Adipocyte (in vitro differentiated cells): ENCODE data around the gene HNRNPA1L2.

ENCODE experiments used
- DNase-seq: peaks from one replicate; pipeline ENCODE4 v3.0.0-alpha.2; 2015; ENCODE audit warnings: low read depth
- H3K27me3 ChIP-seq: replicated peaks from 2 replicates; pipeline ENCODE4 v1.7.0; 2013; ENCODE audit warnings: mild to moderate bottlenecking, low read length, moderate library complexity; ENCODE audit not compliant: control insufficient read depth, insufficient read depth
- H3K36me3 ChIP-seq: 2 replicates; pipeline ENCODE4 v1.7.0; 2013; ENCODE audit warnings: low read length, mild to moderate bottlenecking, moderate library complexity; ENCODE audit not compliant: control insufficient read depth, insufficient read depth, severe bottlenecking
- H3K4me1 ChIP-seq: 2 replicates; pipeline ENCODE4 v1.7.0; 2013; ENCODE audit warnings: mild to moderate bottlenecking, low read length, moderate library complexity; ENCODE audit not compliant: control insufficient read depth, insufficient read depth
- H3K4me3 ChIP-seq: 2 replicates; pipeline ENCODE4 v1.7.0; 2013; ENCODE audit warnings: mild to moderate bottlenecking, low read length, moderate library complexity
- H3K9ac ChIP-seq: 2 replicates; pipeline ENCODE4 v1.7.0; 2013; ENCODE audit warnings: mild to moderate bottlenecking, low read length, moderate library complexity
- H3K9me3 ChIP-seq: 2 replicates; pipeline ENCODE4 v1.7.0; 2013; ENCODE audit warnings: mild to moderate bottlenecking, low read length, moderate library complexity; ENCODE audit not compliant: control insufficient read depth

The HNRNPA1L2 gene

GRCh38 chr13:52686376-52686775 lies 44.1 kb downstream of the HNRNPA1L2 start:
- Histone ChIP-seq H3K36me3 (peaks cover 62% of the 10 kb centered on the region), H3K9me3 (no peaks in the 10 kb centered on the region), H3K4me1 (no peaks in the 10 kb centered on the region), H3K27me3 (no peaks in the 10 kb centered on the region), H3K9ac (no peak overlapping the region), H3K4me3 (no peak overlapping the region)
- DNase-seq, result no peak
